ENCODE data around the gene ASIC3.

DNA sequence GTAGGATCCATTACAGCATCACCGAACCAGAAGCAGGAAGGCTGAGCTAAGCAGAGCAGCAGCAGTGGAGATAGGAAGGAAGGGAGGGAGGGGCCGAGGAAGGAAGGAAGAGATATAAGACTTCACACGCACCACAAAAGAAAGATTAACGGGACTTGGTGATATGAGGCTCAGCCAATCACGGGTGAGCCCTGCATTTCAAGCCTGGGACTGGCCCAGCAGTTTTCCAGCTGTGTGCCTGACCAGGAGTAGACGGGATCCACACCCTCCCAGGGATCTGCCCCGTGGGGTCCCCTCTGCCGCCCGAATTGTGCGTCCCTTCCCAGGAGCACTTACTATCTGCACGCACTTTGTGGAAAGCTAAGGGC, 40.2 kb upstream of the ASIC3 start:
- TF ChIP-seq POLR2AphosphoS5 (IDR thresholded peaks at IDR 0.05; ENCODE audit: low read depth, low read length) (no peak), POLR2A (IDR thresholded peaks at IDR 0.05; ENCODE audit: low read depth, low read length) (no peak), TAF1 (IDR thresholded peaks at IDR 0.05; ENCODE audit: borderline replicate concordance, low read depth, low read length) (no peak)

All from GM12892 (cell line).